HG02852 (cell line): ENCODE measurements around the gene CACNA2D3.

Experiments used
- ATAC-seq: cut with Tn5 transposase; IDR thresholded peaks from one replicate; pipeline ENCODE4 v1.9.1; 2021; ENCODE audit warnings: mild to moderate bottlenecking, moderate library complexity; ENCODE audit not compliant: unreplicated experiment

The CACNA2D3 gene

DNA sequence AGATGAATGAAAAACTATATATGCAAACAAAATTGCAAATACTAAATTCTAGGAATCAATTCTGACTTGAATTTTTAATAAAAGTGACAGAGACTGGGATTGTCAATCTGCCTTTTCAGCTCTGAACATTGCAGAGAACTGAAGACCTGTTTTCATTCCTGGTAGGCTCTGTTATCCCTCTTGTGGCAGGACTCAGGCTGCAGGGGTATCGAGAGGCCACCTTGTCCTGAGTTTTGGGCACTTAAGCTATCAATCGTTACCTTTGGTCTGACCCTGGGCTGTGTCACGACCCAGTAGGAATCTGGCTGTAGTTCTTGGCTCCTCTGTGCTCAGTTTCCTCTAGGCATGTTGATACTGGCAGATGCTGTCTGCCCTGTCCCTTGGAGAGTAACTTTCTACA, 238.0 kb downstream of the CACNA2D3 start:
- no peak for ATAC-seq

GRCh38 chr3:54361746-54362283, 239.5 kb downstream of the CACNA2D3 start:
- ATAC-seq = no peak

DNA sequence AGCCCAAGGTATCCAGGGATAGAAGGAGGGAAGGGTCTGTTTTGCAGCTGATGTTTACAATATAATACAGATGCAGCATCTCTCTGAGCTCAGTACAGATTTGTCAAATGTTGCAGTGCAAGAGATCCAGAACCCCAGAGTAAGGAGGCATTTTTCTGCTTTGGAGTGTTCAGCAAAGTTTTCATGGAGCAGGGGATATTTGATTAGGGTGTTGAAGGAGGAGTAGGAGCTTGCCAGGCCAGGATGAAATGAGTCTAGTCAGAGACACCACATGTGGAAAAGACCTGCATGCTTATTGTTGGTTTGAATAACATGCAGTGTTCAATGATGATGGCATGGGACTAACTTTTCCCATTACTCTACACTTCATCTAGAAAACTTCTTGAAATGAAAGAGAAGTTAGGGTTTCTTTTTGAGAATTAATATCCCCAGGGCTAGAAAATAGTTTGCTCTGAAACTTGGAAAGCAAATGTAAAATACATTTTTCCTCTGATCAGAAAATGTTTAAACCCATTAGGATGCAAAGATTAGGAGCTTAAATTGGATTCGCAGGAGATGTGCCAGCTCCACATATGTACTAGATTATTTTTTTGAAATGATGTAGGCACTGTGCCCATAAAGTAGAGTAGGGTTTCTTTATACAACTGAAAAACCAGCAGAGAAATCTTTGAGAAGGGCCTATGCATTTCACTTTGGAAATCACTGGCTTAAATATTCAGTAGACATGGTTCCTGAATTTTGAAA, 243.8 kb downstream of the CACNA2D3 start:
- no peak for ATAC-seq

DNA sequence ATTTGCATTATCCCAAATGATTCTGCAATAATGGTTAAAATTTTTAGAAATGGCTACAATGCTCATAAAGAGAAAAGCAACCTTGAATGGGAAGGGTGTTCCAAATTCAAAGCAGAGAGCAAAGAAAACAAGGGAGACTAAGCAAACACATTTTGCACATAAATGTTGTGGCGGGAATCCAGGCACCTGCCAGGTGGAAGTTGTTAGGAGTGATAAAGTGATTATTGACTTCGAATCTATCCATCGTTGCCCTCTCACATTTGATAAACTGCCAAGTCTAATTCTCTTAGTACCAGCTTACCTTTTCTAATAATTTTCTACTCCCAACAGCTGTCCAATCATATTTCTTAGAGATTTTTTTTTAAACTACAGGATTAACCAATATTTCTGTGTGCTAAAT, 244.5 kb downstream of the CACNA2D3 start:
- ATAC-seq = no peak

DNA sequence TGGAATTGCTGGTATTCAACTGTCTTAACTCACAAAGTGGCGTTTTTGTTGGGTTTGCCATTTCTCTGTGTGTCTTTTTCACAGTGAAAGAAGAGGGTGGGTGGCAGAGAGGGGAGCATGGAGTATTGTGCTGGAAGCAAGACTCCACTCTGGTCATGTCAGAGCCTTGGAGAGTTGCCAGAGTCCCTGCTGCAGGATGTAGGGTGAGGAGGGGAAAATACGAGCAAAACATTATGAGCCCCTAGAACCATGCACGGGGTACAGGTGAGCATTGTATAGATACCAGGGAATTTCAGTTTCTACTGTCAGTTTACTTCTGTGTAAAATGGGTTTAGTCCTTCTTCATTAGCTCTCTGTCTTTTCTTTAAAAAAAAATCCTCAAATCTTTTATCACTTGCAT, 249.9 kb downstream of the CACNA2D3 start:
- no peak for ATAC-seq

- no peak for ATAC-seq
These were observed 252.0 kb downstream of the CACNA2D3 start for GRCh38 chr3:54374214-54374852.

GRCh38 chr3:54376142-54376807, 253.9 kb downstream of the CACNA2D3 start:
- no peak for ATAC-seq

- no peak for ATAC-seq
These were observed 254.7 kb downstream of the CACNA2D3 start for GRCh38 chr3:54376939-54377578.

DNA sequence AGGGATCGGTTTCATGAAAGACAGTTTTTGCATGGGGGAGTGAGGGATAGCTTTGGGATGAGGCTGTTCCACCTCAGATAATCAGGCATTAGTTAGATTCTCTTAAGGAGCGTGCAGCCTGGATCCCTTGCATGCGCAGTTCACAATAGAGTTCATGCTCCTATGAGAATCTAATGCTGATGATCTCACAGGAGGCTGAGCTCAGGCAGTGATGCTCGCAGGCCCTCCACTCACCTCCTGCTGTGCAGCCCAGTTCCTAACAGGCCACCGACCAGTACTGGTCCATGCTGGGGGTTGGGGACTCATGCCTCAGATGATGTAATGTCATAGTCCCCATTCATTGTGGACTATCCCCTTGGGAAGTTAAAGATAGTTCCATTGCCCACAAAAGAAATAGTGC, 255.8 kb downstream of the CACNA2D3 start:
- no peak for ATAC-seq

DNA sequence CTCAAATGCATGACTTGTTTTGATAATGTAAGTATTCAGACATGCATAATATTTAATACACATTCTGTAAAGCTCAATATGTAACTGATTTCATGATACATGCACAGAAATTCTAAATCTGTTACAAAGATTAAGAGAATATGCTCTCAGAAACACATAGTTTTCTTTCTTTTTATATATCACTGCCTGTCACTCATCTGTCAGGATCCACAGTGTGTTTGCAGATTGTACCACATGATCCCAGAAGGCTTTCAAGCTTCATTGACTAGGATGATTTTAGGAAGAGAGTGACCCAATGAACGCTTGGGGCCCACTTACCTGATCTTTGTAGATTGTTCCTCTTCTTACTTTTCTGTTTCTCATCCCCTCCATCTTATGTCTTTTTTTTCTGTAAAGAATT, 261.9 kb downstream of the CACNA2D3 start:
- ATAC-seq = no peak

DNA sequence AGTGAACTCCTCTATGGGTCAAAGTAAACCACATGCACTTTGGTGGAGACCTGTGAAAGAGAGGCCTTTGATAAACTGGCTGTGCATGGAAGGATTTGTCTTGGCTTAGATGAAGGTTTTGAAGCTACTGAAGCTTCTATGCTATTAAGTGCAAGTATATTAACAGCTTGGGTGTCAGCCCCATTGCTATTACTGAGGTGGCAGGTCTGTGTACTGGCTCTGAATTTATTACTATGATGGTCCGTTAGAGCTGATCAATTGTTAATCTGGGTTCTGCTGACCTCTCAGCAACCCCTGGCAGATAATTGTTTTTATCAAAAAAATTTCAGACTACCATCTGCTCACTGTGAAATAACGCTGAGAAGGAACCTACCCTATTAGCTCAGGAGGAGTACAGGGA, 268.2 kb downstream of the CACNA2D3 start:
- no peak for ATAC-seq

DNA sequence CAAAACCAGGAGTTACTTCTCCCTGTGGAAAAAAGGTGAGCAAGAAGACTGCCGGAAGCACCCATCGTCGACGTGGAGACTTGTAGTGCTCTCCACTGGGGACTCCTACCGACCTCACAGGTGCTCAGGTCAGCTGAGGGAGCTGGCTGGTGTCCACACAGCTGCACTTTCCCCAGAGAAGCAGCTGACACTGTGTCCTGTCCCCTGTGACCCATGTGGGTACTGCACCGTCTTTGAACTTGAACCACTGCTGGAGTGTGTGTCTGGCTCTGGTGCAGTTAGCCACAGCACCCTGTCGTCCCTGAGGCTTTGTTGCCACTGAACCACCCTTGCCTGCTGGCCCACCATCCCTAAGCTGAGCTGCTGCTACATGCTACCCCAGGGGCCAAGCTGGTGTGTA, 270.8 kb downstream of the CACNA2D3 start:
- ATAC-seq = no peak

GRCh38 chr3:54408328-54408727, 286.0 kb downstream of the CACNA2D3 start:
- no peak for ATAC-seq

DNA sequence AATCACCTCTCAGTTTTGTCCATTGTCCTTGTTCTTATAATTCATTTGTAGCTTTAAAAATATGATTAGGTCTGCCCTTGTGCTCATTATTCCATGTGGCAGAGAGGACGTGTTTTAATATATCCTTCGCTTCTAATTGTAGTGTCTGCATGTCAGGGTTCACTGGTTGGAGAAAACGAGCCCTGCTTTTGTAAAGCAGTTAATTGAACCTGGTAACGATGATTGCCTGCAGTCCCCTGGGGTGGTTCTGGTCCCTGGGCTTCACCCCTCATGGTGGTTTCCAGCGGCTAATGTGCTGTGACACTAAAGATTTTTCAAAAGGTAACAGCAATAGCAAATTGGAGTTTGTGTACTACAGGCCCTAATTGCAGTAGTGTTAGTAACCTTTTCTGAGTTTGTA, 299.6 kb downstream of the CACNA2D3 start:
- no peak for ATAC-seq

- ATAC-seq = no peak
These were observed 301.9 kb downstream of the CACNA2D3 start for GRCh38 chr3:54424292-54424691.

GRCh38 chr3:54426381-54426780, 304.0 kb downstream of the CACNA2D3 start:
- ATAC-seq = no peak

- ATAC-seq = no peak
These were observed 305.1 kb downstream of the CACNA2D3 start for GRCh38 chr3:54427501-54427900.

GRCh38 chr3:54427941-54428871, 305.9 kb downstream of the CACNA2D3 start:
- ATAC-seq = no peak

- no peak for ATAC-seq
These were observed 310.6 kb downstream of the CACNA2D3 start for GRCh38 chr3:54432975-54433374.

DNA sequence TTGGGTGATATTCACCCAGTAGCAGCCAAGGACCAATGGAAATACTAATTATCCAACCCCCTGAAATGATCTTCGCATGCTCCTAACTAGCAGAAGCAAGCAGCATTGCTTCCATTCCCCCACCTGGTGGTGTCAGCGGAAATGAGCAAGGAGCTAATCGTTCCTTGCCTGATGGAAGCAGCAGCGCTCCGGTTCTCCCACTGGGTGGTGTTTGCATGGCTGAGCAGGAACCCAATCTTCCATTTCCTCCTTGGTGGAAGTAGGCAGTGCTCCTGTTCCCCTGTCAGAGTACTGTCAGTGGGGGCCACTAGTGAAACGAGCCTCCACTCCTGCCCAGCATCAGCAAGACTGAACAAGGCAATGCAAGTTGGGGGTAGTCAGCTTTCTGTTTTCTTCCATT, 311.5 kb downstream of the CACNA2D3 start:
- no peak for ATAC-seq
